NOMO-1 treated with dmso at 0.1 percent for 144 hours (cell line): Measurements from ENCODE around the gene THSD7A.
A peak's percentile ranks its signal among the peaks of the same experiment; 100 is the strongest.

Experiments
- DNase-seq: peaks from one replicate; lab custom pipeline; 2025; ENCODE audit not compliant: unreplicated experiment; lab: John Stamatoyannopoulos, UW

THSD7A gene

GRCh38 chr7:11424006-11424405 is 408.0 kb downstream of the THSD7A start:
- DNase-seq, result no peak

GRCh38 chr7:11420049-11420448 is 411.9 kb downstream of the THSD7A start:
- no peak for DNase-seq

GRCh38 chr7:11416641-11417458 is 415.1 kb downstream of the THSD7A start:
- no peak for DNase-seq

- DNase-seq, result no peak
Observed at GRCh38 chr7:11415101-11415500, 416.9 kb downstream of the THSD7A start.

- DNase-seq, result no peak
Observed at GRCh38 chr7:11413901-11414300, 418.1 kb downstream of the THSD7A start.

GRCh38 chr7:11412036-11412435 is 420.0 kb downstream of the THSD7A start:
- DNase-seq, result no peak

GRCh38 chr7:11410656-11411644 is 421.0 kb downstream of the THSD7A start:
- no peak for DNase-seq

GRCh38 chr7:11404355-11404754 is 427.6 kb downstream of the THSD7A start:
- no peak for DNase-seq

GRCh38 chr7:11403781-11404180 is 428.2 kb downstream of the THSD7A start:
- no peak for DNase-seq

GRCh38 chr7:11394438-11394837 is 437.6 kb downstream of the THSD7A start:
- no peak for DNase-seq

- no peak for DNase-seq
Observed at GRCh38 chr7:11379641-11380040, 452.4 kb downstream of the THSD7A start.

GRCh38 chr7:11376529-11376928 is 455.5 kb downstream of the THSD7A start:
- no peak for DNase-seq

GRCh38 chr7:11374629-11375028 is 457.4 kb downstream of the THSD7A start:
- no peak for DNase-seq

GRCh38 chr7:11373546-11374142 is 458.4 kb downstream of the THSD7A start:
- no peak for DNase-seq

GRCh38 chr7:11369696-11370095 is 462.3 kb downstream of the THSD7A start:
- DNase-seq, result no peak

GRCh38 chr7:11366118-11366517 is 465.9 kb downstream of the THSD7A start:
- DNase-seq, result no peak

GRCh38 chr7:11358637-11359036 is 473.4 kb downstream of the THSD7A start:
- no peak for DNase-seq

- DNase-seq, result no peak
Observed at GRCh38 chr7:11355399-11356005, 476.5 kb downstream of the THSD7A start.

- DNase-seq, result no peak
Observed at GRCh38 chr7:11346302-11346701, 485.7 kb downstream of the THSD7A start.

- DNase-seq, result no peak
Observed at GRCh38 chr7:11345621-11346020, 486.4 kb downstream of the THSD7A start.

GRCh38 chr7:11343818-11344413 is 488.1 kb downstream of the THSD7A start:
- DNase-seq, result peak; percentile 25
